AG04450 (cell line): ENCODE results near the gene OR6B2. TPM values are rescaled to one million over a fixed set of nuclear protein-coding genes. Genes with fewer than 3 reads are reported as not detected.

Experiments
- CTCF ChIA-PET: fragments of 300-600, 350-600 bp; formaldehyde crosslinking; extraction: SDS; loops from one replicate; lab custom pipeline; 2022; ENCODE audit warnings: antibody characterized with exemption, inconsistent platforms; lab: Charles Lee
- POLR2A ChIA-PET: fragments of 350-600 bp; formaldehyde crosslinking; extraction: SDS; loops from one replicate; lab custom pipeline; 2021; ENCODE audit warnings: antibody characterized with exemption, inconsistent platforms; lab: Yijun Ruan, JAX
- DNase-seq: peaks from one replicate; pipeline ENCODE4 v3.0.0-alpha.2; 2011; ENCODE audit warnings: low read depth, low spot score
- H3K27ac ChIP-seq: one replicate; pipeline ENCODE4 v1.5.1; 2012; ENCODE audit warnings: low read depth, low read length, control low read depth
- H3K27me3 ChIP-seq: one replicate; pipeline ENCODE4 v1.6.0; 2012; ENCODE audit warnings: low read length; ENCODE audit not compliant: control insufficient read depth, insufficient read depth
- H3K4me3 ChIP-seq: 2 replicates; pipeline ENCODE4 v1.5.1; 2011; ENCODE audit warnings: mild to moderate bottlenecking, low read depth, low read length, control low read depth
- H3K9me3 ChIP-seq: 2 replicates; pipeline ENCODE4 v1.5.1; 2012; ENCODE audit warnings: low read length; ENCODE audit not compliant: control insufficient read depth, insufficient read depth
- polyA plus RNA-seq: library from polyadenylated mRNA; depleted of rRNA; stranded (reverse); fragments of >200 nt; gene quantifications from 2 replicates; pipeline ENCODE4 v1.2.3, GENCODE V29; 2011
- TF ChIP-seq, protein P1 (sequence below): IDR thresholded peaks from 2 replicates; pipeline ENCODE4 v1.5.1; 2011; ENCODE audit warnings: low read depth, low read length, control low read depth, inconsistent platforms

The OR6B2 gene
- polyA plus RNA-seq, 1 experiment: not detected

DNA sequence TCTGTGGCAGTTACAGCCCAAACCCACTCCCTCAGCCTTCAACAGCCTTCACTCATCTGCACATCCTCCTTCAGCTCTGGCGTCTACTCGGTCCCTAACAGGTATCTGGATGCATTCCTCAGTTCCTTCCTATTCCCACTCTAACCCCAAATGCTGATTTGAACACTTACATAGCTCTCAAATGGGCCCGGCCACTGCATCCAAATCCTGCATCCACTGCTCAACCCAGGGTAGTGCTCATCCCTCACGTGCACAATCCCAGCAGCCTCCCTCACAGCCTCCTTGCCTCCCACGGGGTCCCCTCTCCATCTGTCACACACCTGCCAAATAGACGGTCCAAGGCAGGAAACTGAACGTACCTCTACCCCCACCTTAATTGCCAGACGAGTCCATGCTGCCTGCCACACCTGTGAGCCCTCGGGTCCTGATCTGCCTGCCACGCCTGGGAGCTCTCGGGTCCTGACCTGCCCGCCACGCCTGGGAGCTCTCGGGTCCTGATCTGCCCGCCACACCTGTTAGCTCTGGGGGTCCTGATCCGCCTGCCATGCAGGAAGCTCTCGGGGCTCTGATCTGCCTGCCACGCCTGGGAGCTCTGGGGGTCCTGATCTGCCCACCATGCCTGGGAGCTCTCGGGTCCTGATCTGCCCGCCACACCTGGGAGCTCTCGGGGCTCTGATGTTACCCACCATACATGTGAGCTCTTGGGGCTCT, 13.2 kb upstream of the OR6B2 start:
- Histone ChIP-seq H3K27me3 (peaks cover 16% of the 10 kb centered on the region), H3K4me3 (no peak overlapping the region), H3K27ac (no peak overlapping the region), H3K9me3 (no peaks in the 10 kb centered on the region)
- DNase-seq: no peak
- CTCF ChIA-PET: interaction anchor here (0.7 kb wide), 1 partner anchor 57 kb away, joined by 3 read pairs; no protein-coding TSS in a partner anchor
- TF ChIP-seq, protein P1, sequence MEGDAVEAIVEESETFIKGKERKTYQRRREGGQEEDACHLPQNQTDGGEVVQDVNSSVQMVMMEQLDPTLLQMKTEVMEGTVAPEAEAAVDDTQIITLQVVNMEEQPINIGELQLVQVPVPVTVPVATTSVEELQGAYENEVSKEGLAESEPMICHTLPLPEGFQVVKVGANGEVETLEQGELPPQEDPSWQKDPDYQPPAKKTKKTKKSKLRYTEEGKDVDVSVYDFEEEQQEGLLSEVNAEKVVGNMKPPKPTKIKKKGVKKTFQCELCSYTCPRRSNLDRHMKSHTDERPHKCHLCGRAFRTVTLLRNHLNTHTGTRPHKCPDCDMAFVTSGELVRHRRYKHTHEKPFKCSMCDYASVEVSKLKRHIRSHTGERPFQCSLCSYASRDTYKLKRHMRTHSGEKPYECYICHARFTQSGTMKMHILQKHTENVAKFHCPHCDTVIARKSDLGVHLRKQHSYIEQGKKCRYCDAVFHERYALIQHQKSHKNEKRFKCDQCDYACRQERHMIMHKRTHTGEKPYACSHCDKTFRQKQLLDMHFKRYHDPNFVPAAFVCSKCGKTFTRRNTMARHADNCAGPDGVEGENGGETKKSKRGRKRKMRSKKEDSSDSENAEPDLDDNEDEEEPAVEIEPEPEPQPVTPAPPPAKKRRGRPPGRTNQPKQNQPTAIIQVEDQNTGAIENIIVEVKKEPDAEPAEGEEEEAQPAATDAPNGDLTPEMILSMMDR: no peak
- POLR2A ChIA-PET: no interaction called here

DNA sequence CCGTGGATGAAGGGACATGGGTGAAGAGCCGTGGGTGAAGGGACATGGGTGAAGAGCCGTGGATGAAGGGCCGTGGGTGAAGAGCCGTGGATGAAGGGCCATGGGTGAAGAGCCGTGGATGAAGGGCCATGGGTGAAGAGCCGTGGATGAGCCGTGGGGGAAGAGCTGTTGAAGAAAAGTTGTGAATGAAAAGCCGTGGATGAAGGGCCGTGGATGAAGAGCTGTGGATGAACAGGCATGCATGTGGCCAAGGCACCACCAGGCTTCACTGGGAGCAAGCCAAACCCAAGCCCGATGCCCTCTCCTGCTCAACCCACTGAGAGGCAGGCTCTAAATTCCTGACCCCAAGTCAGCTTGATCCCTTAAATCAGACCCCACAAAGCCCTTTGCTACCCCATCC, 12.5 kb upstream of the OR6B2 start:
- Histone ChIP-seq H3K27me3 (peaks cover 13% of the 10 kb centered on the region), H3K4me3 (no peak overlapping the region), H3K27ac (no peak overlapping the region), H3K9me3 (no peaks in the 10 kb centered on the region)
- CTCF ChIA-PET: interaction anchor here (0.7 kb wide), 1 partner anchor 56 kb away, joined by 3 read pairs; no protein-coding TSS in a partner anchor
- TF ChIP-seq, protein P1: no peak
- POLR2A ChIA-PET: no interaction called here
- no peak for DNase-seq

DNA sequence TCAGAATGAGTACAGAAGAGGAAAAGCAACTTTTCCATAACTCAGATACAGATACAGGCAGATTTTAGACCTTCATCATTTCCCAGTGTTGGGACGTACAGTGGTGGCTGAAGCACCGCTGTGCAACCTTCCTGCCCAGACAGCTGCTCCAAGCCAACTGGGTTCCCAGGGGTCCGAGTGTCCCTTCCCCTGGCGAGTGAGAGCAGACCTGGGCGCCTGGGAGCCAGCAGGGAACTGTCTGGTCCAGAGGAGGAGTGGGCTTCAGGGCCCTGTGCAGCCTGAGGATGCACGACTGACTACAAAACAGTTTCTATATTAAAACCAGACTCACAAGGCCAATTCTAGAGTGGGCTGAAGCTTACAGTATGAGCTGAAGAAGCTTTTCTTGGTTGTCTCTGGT, 11.1 kb upstream of the OR6B2 start:
- CTCF ChIA-PET: no interaction called here
- Histone ChIP-seq H3K4me3 (no peak overlapping the region), H3K9me3 (no peaks in the 10 kb centered on the region), H3K27me3 (peaks cover 10% of the 10 kb centered on the region), H3K27ac (no peak overlapping the region)
- TF ChIP-seq, protein P1: no peak
- no peak for DNase-seq
- POLR2A ChIA-PET: no interaction called here

DNA sequence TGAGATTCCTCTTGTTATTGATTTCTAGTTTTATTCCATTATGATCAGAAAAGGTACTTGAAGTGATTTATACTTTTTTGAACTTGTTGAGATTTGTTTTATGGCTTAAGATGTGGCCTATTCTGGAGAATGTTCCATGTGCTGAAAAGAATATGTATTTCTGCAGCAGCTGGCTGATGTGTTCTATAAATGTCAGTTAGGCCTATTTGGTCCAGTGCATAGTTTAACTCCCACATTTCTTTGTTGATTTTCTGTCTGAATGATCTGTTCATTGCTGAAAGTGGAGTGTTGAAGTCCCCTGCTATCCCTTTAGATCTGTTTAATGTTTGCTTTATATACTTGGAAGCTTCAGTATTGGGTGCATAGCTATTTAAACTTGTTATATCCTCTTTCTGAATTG, 7.1 kb upstream of the OR6B2 start:
- H3K27ac ChIP-seq: no peak overlapping the region
- peaks cover 14% of the 10 kb centered on the region for H3K27me3 ChIP-seq
- DNase-seq: no peak
- no peak overlapping the region for H3K4me3 ChIP-seq
- ChIA-PET CTCF (interaction anchor here (0.7 to 1.6 kb wide), 2 partner anchors 16 to 106 kb away, joined by 3 to 5 read pairs; no protein-coding TSS in a partner anchor), POLR2A (interaction anchor here (0.6 kb wide), 1 partner anchor 11 kb away, joined by 5 read pairs; no protein-coding TSS in a partner anchor)
- TF ChIP-seq, protein P1: no peak
- H3K9me3 ChIP-seq: no peaks in the 10 kb centered on the region

DNA sequence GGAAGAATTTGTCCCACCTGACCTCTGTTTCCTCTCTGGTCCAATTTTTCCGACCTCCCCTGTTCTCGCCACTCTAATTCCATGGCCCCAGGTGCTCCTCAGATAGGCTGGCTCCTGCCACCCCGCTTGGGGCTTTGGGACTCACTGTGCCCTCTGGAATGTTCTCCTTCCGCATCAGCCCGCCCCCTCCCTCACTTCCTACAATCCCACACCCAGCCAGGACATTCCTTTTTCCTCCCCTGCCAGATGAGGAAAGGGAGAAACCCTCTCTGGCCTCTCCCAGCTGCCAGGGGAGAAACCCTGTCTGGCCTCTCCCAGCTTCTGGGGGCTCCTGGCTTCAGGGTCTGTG, 3.1 kb upstream of the OR6B2 start:
- TF ChIP-seq, protein P1: no peak
- no peak overlapping the region for H3K4me3 ChIP-seq
- H3K9me3 ChIP-seq: no peaks in the 10 kb centered on the region
- POLR2A ChIA-PET: no interaction called here
- H3K27me3 ChIP-seq: peaks cover 11% of the 10 kb centered on the region
- no peak overlapping the region for H3K27ac ChIP-seq
- CTCF ChIA-PET: no interaction called here
- no peak for DNase-seq
